Heart left ventricle (tissue), 16 donors: Measurements from ENCODE around the gene CYP27C1. TPM values are rescaled to one million over a fixed set of nuclear protein-coding genes. Genes with fewer than 3 reads are reported as not detected.

ENCODE experiments used
- ATAC-seq, 4 donors: fragments of 200-7000 bp; cut with Tn5 transposase; one replicate each; pipeline ENCODE4 v1.9.1; 2020 to 2022; ENCODE audit warnings: moderate library complexity in 4 of 4, mild to moderate bottlenecking in 3 of 4, moderate number of reproducible peaks in 1 of 4
- DNase-seq, 5 donors: peaks; one replicate each; pipeline ENCODE4 v3.0.0-alpha.2; 2020
- H3K27ac ChIP-seq, 12 donors: fragments of 200-600 bp; sonication (generic) in 4 of 12; one replicate each; pipeline versions ENCODE4 v1.5.0 to v1.8.0; 2016 to 2022; ENCODE audit warnings: mild to moderate bottlenecking in 2 of 12
- H3K27me3 ChIP-seq, 9 donors: fragments of 200-600 bp; sonication (generic) in 2 of 9; one replicate each; pipeline versions ENCODE4 v1.5.1 to v1.8.0; 2016 to 2022; ENCODE audit warnings: mild to moderate bottlenecking in 3 of 9
- H3K36me3 ChIP-seq, 9 donors: fragments of 200-600 bp; sonication (generic) in 2 of 9; one replicate each; pipeline versions ENCODE4 v1.5.0 to v1.8.0; 2018 to 2022; ENCODE audit warnings: mild to moderate bottlenecking in 2 of 9
- H3K4me1 ChIP-seq, 12 donors: fragments of 200-600 bp; sonication (generic) in 4 of 12; one replicate each; pipeline versions ENCODE4 v1.5.0 to v1.8.0; 2016 to 2022; ENCODE audit warnings: mild to moderate bottlenecking in 3 of 12
- H3K4me3 ChIP-seq, 12 donors: fragments of 200-600 bp; sonication (generic) in 4 of 12; one replicate each; pipeline versions ENCODE4 v1.5.0 to v1.8.0; 2017 to 2022; ENCODE audit warnings: mild to moderate bottlenecking in 9 of 12, moderate library complexity in 4 of 12
- H3K9me3 ChIP-seq, 12 donors: fragments of 200-600 bp; sonication (generic) in 4 of 12; one replicate each; pipeline versions ENCODE4 v1.5.0 to v1.8.0; 2016 to 2022; ENCODE audit warnings: mild to moderate bottlenecking in 1 of 12
- POLR2A ChIP-seq, 2 donors: fragments of 450-650 bp; IDR thresholded peaks; one replicate each; pipeline ENCODE4 v1.6.1; 2017; ENCODE audit warnings: antibody characterized with exemption in 2 of 2, mild to moderate bottlenecking in 2 of 2, moderate library complexity in 2 of 2
- WGBS, 4 donors: extraction: QIAGEN DNeasy Blood & Tissue Kit in 2 of 4; methylation state at CpG; one replicate each; pipeline versions ENCODE4 v1.1.5 to v1.1.7; 2013 to 2018; 5-methylcytosine and 5-hydroxymethylcytosine counted together
- intact Hi-C, 10 donors: fragments of 100-400 bp; cut with DNase I; formaldehyde crosslinking; loops; one replicate each; pipeline versions ENCODE4 v1.11.1 to v1.14.2; 2022
- polyA plus RNA-seq, 2 donors: library from polyadenylated mRNA; stranded (reverse); fragments of 200-250 nt; gene quantifications; one replicate each; pipeline ENCODE4 v1.2.3, GENCODE V29; 2013
- total RNA-seq, 9 donors: library from RNA; depleted of rRNA in 2 of 9; stranded (reverse); fragments of >200 nt in 2 of 9; fragmentation: NEBNext Ultra II Directional in 3 of 9; extraction: Animal tissue kit (Norgen Biotek cat#: 25700) in 3 of 9; gene quantifications; one replicate each; pipeline versions ENCODE4 v1.1.0 to v1.2.4, GENCODE V29; 2016 to 2023
- TF ChIP-seq, protein P1 (sequence below), 12 donors: fragments of 200-600 bp; sonication (generic) in 4 of 12; IDR thresholded peaks; one replicate each; pipeline versions ENCODE4 v1.5.0 to v1.8.0; 2018 to 2022; ENCODE audit warnings: antibody characterized with exemption in 12 of 12, mild to moderate bottlenecking in 5 of 12
- donor health status: ischemic (EF 13 %, LVEDD 7.1; RV severe dilation, severe dysfunction).
- donor health status: healthy with polysubstance abuse.
- donor health status: DM: no; HTN: yes; CAD: no.
- donor health status: DM: no; HTN: no; CAD: no.
- donor health status: ischemic (EF 25% LVEDD 6.9; RV normal size, moderate dysfunction).
- donor health status: ischemic (EF 25% LVEDD 5.7; RV mildly dilated, moderate dysfunction).
- donor health status: healthy.
- donor health status: DM: yes; HTN: yes; CAD: no.
- donor health status: ischemic (EF 35%, LVEDD 5.7; RV mildly dilated, moderate dysfunction).
- donor health status: nonischemic (EF 11% LVEDD 7.7; RV severe dilation, severe dysfunction).
- donor health status: DM: yes; HTN: yes; CAD: no.
- donor health status: PGD.
- donor health status: ischemic (EF 29% LVEDD 5.4; RV normal size, mild dysfunction).
- donor health status: nonischemic (EF 23%, LVEDD 6.1; RV moderate dilation, normal function).

Gene CYP27C1
- total and polyA plus RNA-seq, 11 donors, result 0.06 to 0.44 (median 0.12) TPM; not detected in 8

GRCh38 chr2:127185705-127186104 lies 34.4 kb downstream of the CYP27C1 start:
- ATAC-seq, result no peak
- TF ChIP-seq, protein P1, sequence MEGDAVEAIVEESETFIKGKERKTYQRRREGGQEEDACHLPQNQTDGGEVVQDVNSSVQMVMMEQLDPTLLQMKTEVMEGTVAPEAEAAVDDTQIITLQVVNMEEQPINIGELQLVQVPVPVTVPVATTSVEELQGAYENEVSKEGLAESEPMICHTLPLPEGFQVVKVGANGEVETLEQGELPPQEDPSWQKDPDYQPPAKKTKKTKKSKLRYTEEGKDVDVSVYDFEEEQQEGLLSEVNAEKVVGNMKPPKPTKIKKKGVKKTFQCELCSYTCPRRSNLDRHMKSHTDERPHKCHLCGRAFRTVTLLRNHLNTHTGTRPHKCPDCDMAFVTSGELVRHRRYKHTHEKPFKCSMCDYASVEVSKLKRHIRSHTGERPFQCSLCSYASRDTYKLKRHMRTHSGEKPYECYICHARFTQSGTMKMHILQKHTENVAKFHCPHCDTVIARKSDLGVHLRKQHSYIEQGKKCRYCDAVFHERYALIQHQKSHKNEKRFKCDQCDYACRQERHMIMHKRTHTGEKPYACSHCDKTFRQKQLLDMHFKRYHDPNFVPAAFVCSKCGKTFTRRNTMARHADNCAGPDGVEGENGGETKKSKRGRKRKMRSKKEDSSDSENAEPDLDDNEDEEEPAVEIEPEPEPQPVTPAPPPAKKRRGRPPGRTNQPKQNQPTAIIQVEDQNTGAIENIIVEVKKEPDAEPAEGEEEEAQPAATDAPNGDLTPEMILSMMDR (IDR thresholded peaks at IDR 0.05), result no peak
- 43 to 58% (median 50%) methylated on average over 4 of the region's 4 CpGs for WGBS, 4 donors
- Histone ChIP-seq H3K4me1 (peaks cover 0 to 8% (median 0%) of the 10 kb centered on the region in 12 donors), H3K27ac (no peak overlapping the region), H3K9me3 (peaks cover 0 to 7% (median 0%) of the 10 kb centered on the region in 12 donors), H3K27me3 (peaks cover 0 to 5% (median 0%) of the 10 kb centered on the region in 9 donors), H3K36me3 (no peaks in the 10 kb centered on the region), H3K4me3 (no peak overlapping the region)
- intact Hi-C loops, result no loop called here
- no peak for DNase-seq

DNA sequence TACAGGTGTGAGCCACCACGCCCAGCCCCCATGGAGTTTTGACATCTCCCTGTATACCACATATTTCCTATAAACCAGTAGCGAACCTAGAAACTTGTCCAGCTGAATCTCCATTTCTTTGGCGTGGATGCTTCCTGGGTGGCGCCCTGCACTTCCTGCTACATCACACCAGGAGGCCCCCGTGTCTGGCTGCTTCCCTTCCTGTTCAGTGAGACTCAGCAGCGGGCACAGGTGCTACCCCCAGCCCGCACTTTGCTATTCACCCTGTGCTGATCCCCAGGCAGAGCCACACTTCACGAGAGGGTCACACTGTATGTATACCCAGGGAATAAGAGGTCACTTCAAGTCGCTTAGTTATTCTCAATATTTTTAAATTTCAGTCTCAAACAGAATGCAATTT lies 35.0 kb downstream of the CYP27C1 start:
- H3K9me3 ChIP-seq, result peaks cover 0 to 13% (median 0%) of the 10 kb centered on the region in 12 donors
- ATAC-seq (no peak), DNase-seq (no peak)
- no peak for TF ChIP-seq POLR2A (IDR thresholded peaks at IDR 0.05)
- TF ChIP-seq, protein P1 (IDR thresholded peaks at IDR 0.05), result no peak
- H3K27me3 ChIP-seq, result peaks cover 0 to 5% (median 0%) of the 10 kb centered on the region in 9 donors
- H3K27ac ChIP-seq, result no peak overlapping the region
- no peaks in the 10 kb centered on the region for H3K36me3 ChIP-seq
- no peak overlapping the region for H3K4me3 ChIP-seq
- WGBS, 4 donors, result 56 to 83% (median 66%) methylated on average over 9 of the region's 9 CpGs
- peaks cover 0 to 8% (median 0%) of the 10 kb centered on the region in 12 donors for H3K4me1 ChIP-seq
- intact Hi-C loops, result no loop called here

- peaks cover 0 to 23% (median 5%) of the 10 kb centered on the region in 12 donors for H3K9me3 ChIP-seq
- WGBS, 4 donors, result 81 to 94% (median 91%) methylated on average over 3 of the region's 3 CpGs
- TF ChIP-seq, protein P1 (IDR thresholded peaks at IDR 0.05), result no peak
- TF ChIP-seq POLR2A (IDR thresholded peaks at IDR 0.05), result no peak
Measured at GRCh38 chr2:127183771-127184170, 36.3 kb downstream of the CYP27C1 start.

DNA sequence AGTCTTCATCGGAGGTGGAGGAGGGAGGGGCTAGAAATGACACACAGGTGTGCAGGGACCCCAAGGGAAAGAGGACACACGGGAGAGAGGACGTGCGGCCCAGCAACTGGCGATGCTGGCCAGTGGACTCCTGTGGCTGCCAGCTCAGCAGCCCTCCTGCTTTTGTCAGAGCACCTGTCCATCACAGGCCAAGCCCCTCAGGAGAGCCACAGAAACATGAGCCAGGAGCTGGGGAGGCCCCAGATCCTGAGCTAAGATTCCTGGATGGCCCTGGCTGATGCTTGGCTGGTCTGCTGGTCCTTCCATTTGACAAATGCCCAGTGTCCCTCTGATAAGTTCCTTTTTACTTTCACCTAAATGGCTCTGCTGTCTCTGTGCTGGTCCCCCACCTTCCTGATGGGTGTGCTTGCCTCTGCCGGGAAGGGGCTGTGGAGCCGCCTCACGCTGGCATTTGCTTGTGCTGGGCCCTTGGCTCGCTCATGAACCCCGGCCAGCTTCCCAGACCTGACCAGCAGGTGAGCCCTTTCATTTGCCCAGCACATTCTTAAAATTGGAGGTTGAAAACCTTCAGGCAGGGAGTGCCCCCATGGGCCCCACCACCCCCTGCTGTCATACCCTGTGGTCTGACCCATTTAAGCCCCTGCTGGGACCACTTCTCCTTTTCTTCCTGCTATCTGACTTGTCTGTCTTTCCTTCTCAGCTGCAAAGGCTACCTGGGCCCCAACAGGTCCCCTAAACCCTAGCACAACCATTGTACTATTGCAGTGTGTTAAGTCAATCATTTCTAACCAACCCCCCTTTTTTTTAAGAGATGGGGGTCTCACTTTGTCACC lies 37.3 kb downstream of the CYP27C1 start:
- no peaks in the 10 kb centered on the region for H3K36me3 ChIP-seq
- peaks cover 0 to 15% (median 0%) of the 10 kb centered on the region in 12 donors for H3K4me1 ChIP-seq
- ATAC-seq (no peak), DNase-seq (no peak)
- TF ChIP-seq, protein P1 (IDR thresholded peaks at IDR 0.05), result no peak
- TF ChIP-seq POLR2A (IDR thresholded peaks at IDR 0.05), result no peak
- no peak overlapping the region for H3K4me3 ChIP-seq
- no peak overlapping the region for H3K27ac ChIP-seq
- intact Hi-C loops, result no loop called here
- 85 to 91% (median 91%) methylated on average over 10 of the region's 10 CpGs for WGBS, 4 donors
- H3K9me3 ChIP-seq, result peaks cover 0 to 24% (median 5%) of the 10 kb centered on the region in 12 donors
- peaks cover 0 to 5% (median 0%) of the 10 kb centered on the region in 9 donors for H3K27me3 ChIP-seq

More at GRCh38 chr2:127183771-127184170, 36.3 kb downstream of the CYP27C1 start:
- intact Hi-C loops, result no loop called here
- no peaks in the 10 kb centered on the region for H3K36me3 ChIP-seq
- no peak overlapping the region for H3K27ac ChIP-seq
- ATAC-seq, result no peak
- no peak for DNase-seq
- H3K4me3 ChIP-seq, result no peak overlapping the region
- H3K27me3 ChIP-seq, result peaks cover 0 to 5% (median 0%) of the 10 kb centered on the region in 9 donors
- peaks cover 0 to 14% (median 0%) of the 10 kb centered on the region in 12 donors for H3K4me1 ChIP-seq
